Panc1 (cell line): ENCODE data around the gene TANGO2.

Source experiments
- POLR2AphosphoS5 ChIP-seq: IDR thresholded peaks from 2 replicates; pipeline ENCODE4 v1.6.1; 2012; ENCODE audit warnings: mild to moderate bottlenecking, low read depth, low read length, moderate library complexity
- TF ChIP-seq, protein P1 (sequence below): fragments of 450-650 bp; IDR thresholded peaks from 2 replicates; pipeline ENCODE4 v1.5.1; 2017; ENCODE audit warnings: mild to moderate bottlenecking

DNA sequence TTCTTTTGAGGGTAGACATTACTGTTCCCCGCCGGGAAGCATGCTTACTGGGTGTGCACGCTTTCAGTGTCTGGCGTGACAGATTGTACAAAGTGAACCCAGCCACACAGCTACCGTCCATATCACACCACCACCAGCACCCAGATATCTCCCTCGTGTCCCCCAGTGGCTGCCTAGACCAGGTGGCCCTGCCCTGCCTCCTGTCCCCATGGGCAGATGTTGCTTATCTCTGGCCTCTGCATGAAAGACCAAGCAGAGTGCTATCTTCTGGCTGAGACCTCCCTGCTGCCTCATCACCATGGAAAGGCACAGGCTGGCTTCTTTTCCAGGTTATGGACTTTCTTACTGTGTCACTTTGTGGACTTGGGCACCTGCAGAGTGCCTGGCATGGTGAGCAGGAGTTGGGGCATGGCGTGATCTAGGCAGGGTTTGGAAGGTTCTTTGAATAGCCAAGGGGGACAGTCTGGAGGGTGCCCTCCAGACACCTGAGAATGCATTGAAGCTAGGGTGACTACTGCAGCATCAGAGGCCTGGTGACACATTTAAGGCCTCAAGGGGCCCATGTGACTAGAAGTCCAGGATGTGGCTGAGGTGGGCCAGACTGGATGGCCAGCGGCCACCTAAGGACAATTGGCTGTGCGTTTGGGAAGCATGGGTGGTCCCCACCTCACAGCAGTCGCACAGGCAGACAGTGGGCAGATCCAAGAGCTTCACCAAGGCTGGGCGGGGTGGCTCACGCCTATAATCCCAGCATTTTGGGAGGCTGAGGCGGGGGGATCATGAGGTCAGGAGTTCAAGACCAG is 4.7 kb downstream of the TANGO2 start:
- TF ChIP-seq, protein P1, sequence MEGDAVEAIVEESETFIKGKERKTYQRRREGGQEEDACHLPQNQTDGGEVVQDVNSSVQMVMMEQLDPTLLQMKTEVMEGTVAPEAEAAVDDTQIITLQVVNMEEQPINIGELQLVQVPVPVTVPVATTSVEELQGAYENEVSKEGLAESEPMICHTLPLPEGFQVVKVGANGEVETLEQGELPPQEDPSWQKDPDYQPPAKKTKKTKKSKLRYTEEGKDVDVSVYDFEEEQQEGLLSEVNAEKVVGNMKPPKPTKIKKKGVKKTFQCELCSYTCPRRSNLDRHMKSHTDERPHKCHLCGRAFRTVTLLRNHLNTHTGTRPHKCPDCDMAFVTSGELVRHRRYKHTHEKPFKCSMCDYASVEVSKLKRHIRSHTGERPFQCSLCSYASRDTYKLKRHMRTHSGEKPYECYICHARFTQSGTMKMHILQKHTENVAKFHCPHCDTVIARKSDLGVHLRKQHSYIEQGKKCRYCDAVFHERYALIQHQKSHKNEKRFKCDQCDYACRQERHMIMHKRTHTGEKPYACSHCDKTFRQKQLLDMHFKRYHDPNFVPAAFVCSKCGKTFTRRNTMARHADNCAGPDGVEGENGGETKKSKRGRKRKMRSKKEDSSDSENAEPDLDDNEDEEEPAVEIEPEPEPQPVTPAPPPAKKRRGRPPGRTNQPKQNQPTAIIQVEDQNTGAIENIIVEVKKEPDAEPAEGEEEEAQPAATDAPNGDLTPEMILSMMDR = no peak
- no peak for TF ChIP-seq POLR2AphosphoS5
